ENCODE results near the gene PTGES.

Gene PTGES

GRCh38 chr9:129725795-129726251, 27.0 kb downstream of the PTGES start:
- H3K9me3 ChIP-seq (ENCODE audit: control insufficient read depth, insufficient read depth, low read length), result no peaks in the 10 kb centered on the region
- H3K9ac ChIP-seq (ENCODE audit: low read depth, low read length), result no peak overlapping the region
- H3K4me1 ChIP-seq (ENCODE audit: insufficient read depth, low read length), result peaks cover 4% of the 10 kb centered on the region; the same call in 1 of the 2 replicates
- no peaks in the 10 kb centered on the region for H3K36me3 ChIP-seq (ENCODE audit: insufficient read depth, low read length)

DNA sequence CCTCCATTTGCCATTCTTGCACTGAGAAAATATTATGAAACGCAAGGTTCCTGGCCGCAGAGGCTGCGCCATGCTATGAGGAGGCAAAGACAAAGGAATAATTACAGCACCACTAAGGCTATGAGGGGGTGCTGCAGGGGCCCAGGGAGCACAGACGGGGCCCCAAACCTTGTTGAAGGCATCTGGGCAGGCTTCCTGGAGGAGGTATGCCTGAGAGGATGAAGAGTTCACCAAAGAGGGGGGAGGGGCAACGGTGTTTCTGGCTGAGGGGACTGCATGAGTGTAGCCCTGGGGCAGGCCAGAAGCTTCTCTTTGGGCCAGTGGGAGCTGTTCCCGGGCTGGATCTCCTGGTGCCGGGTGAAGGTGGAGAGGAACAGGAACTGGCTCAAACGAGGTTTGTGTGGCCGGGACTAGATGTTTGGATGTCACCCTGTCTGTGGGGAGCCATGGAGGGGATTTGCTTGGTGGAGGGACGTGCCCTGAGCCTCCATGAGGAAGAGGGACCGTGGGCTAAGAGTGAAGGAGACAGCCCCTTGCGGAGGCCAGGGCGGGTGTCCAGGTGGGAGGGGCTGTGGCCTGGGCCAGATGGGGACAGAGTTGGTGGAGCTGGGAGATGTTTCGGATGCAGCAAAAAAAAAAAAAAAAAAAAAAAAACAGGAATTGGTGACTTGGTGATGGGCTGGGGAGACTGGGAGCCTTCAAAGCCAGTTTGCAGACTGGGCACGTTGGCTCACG, 28.2 kb downstream of the PTGES start:
- Histone ChIP-seq H3K9ac (ENCODE audit: low read depth, low read length) (no peak overlapping the region), H3K9me3 (ENCODE audit: control insufficient read depth, insufficient read depth, low read length) (no peaks in the 10 kb centered on the region), H3K36me3 (ENCODE audit: insufficient read depth, low read length) (no peaks in the 10 kb centered on the region), H3K4me1 (ENCODE audit: insufficient read depth, low read length) (peaks cover 4% of the 10 kb centered on the region; the same call in 1 of the 2 replicates)

GRCh38 chr9:129722913-129723312, 29.9 kb downstream of the PTGES start:
- H3K4me1 ChIP-seq (ENCODE audit: insufficient read depth, low read length), result peaks cover 4% of the 10 kb centered on the region; the same call in 1 of the 2 replicates
- H3K9me3 ChIP-seq (ENCODE audit: control insufficient read depth, insufficient read depth, low read length), result no peaks in the 10 kb centered on the region
- no peak overlapping the region for H3K9ac ChIP-seq (ENCODE audit: low read depth, low read length)
- H3K36me3 ChIP-seq (ENCODE audit: insufficient read depth, low read length), result no peaks in the 10 kb centered on the region

DNA sequence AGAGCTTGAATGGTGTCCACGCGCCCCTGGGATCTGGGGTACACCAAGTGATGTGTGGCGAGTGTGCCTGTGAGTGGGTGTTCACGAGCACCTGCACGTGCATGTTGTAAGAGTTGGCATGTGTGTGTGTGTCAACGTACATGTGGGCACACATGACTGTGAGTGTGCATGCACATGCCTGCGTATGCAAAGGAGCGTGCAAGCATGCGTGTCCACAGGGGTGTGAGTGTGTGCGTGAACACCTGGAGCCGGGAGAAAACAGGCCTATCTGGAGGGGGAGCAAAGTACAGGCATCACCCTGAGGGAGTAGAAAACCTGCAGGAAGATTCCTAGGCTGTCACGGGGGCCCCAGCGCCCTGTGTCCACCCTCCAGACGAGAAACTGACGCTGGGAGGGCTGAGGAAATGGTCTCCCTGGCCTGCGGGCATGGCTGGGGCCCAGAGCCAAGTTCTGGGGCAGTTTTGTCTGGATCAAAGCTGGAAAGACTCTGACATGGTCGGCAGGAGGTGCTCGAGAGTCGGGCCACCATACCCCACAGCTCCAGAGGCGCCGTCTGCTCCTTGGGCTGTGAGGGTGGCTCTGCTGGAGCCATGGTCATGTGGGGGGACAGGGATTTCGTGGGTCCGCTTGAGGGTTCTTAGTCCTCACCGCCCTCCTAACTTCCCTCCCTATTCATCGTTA, 31.8 kb downstream of the PTGES start:
- no peak overlapping the region for H3K9ac ChIP-seq (ENCODE audit: low read depth, low read length)
- no peaks in the 10 kb centered on the region for H3K36me3 ChIP-seq (ENCODE audit: insufficient read depth, low read length)
- H3K4me1 ChIP-seq (ENCODE audit: insufficient read depth, low read length), result peaks cover 4% of the 10 kb centered on the region; the same call in 1 of the 2 replicates
- no peaks in the 10 kb centered on the region for H3K9me3 ChIP-seq (ENCODE audit: control insufficient read depth, insufficient read depth, low read length)

GRCh38 chr9:129720181-129720864, 32.5 kb downstream of the PTGES start:
- H3K9me3 ChIP-seq (ENCODE audit: control insufficient read depth, insufficient read depth, low read length), result no peaks in the 10 kb centered on the region
- H3K4me1 ChIP-seq (ENCODE audit: insufficient read depth, low read length), result peaks cover 4% of the 10 kb centered on the region; the same call in 1 of the 2 replicates
- H3K9ac ChIP-seq (ENCODE audit: low read depth, low read length), result no peak overlapping the region
- no peaks in the 10 kb centered on the region for H3K36me3 ChIP-seq (ENCODE audit: insufficient read depth, low read length)

DNA sequence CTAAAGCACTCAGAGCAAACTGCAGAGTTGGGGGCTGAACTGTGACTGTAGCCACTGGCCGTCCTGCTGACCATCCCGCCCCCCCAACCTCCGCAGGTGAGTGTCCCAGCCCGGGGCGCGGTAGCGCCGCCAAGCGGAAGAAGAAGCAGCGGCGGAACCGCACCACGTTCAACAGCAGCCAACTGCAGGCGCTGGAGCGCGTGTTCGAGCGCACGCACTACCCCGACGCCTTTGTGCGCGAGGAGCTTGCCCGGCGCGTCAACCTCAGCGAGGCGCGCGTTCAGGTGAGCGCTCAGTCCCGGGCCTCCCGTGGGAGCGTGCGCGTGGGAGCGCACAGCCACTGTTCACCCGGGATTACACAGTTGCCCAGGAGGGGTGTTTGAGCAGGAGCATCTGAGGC, 33.7 kb downstream of the PTGES start:
- Histone ChIP-seq H3K4me1 (ENCODE audit: insufficient read depth, low read length) (no peaks in the 10 kb centered on the region), H3K9me3 (ENCODE audit: control insufficient read depth, insufficient read depth, low read length) (no peaks in the 10 kb centered on the region), H3K9ac (ENCODE audit: low read depth, low read length) (no peak overlapping the region), H3K36me3 (ENCODE audit: insufficient read depth, low read length) (no peaks in the 10 kb centered on the region)

DNA sequence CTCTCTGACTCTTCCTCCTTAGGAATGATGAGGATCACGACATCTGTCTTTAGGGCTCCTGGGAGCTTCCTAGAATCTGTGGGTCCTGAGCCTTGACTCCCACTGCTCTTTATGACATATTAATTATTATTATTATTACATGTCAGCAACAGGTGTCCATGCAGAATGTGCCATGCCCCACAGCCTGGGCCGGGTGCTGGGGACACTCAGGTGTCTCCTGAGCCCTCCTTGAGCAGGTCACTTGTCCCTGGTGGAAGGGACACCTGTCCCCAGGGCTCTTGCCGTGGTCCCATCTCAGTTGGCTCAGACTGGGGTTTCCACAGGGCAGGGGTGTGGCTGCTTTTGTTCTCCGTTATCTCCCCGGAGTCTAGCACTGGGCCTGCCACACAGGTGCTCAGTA, 34.2 kb downstream of the PTGES start:
- Histone ChIP-seq H3K9ac (ENCODE audit: low read depth, low read length) (no peak overlapping the region), H3K9me3 (ENCODE audit: control insufficient read depth, insufficient read depth, low read length) (no peaks in the 10 kb centered on the region), H3K4me1 (ENCODE audit: insufficient read depth, low read length) (no peaks in the 10 kb centered on the region), H3K36me3 (ENCODE audit: insufficient read depth, low read length) (no peaks in the 10 kb centered on the region)

- no peak overlapping the region for H3K9ac ChIP-seq (ENCODE audit: low read depth, low read length)
- H3K4me1 ChIP-seq (ENCODE audit: insufficient read depth, low read length), result no peaks in the 10 kb centered on the region
Observed at GRCh38 chr9:129717991-129718390, 34.9 kb downstream of the PTGES start.

DNA sequence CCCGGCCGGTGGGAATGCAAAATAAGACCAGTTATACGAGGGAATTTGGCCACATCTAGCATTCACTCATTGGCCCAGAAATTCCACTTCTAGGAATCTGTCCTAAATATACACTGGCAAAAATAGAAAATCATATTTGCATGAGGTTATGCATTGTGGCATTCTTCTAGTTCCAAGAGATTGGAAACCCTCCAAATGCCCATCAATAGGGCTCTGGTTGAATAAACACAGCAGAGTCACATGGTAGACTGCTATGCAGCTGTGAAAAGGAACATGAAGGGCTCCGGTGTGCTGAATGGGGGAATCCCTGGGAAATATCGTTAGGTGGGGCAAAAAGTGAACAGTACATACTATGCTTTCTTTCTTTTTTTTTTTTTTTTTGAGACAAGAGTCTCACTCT, 36.8 kb downstream of the PTGES start:
- H3K36me3 ChIP-seq (ENCODE audit: insufficient read depth, low read length), result no peaks in the 10 kb centered on the region
- H3K4me1 ChIP-seq (ENCODE audit: insufficient read depth, low read length), result peaks cover 10% of the 10 kb centered on the region; the same call in 1 of the 2 replicates
- no peak overlapping the region for H3K9ac ChIP-seq (ENCODE audit: low read depth, low read length)
- H3K9me3 ChIP-seq (ENCODE audit: control insufficient read depth, insufficient read depth, low read length), result no peaks in the 10 kb centered on the region

More at GRCh38 chr9:129717991-129718390, 34.9 kb downstream of the PTGES start:
- Histone ChIP-seq H3K36me3 (ENCODE audit: insufficient read depth, low read length) (no peaks in the 10 kb centered on the region), H3K9me3 (ENCODE audit: control insufficient read depth, insufficient read depth, low read length) (no peaks in the 10 kb centered on the region)

GRCh38 chr9:129714511-129715061, 38.3 kb downstream of the PTGES start:
- Histone ChIP-seq H3K9me3 (ENCODE audit: control insufficient read depth, insufficient read depth, low read length) (no peaks in the 10 kb centered on the region), H3K9ac (ENCODE audit: low read depth, low read length) (no peak overlapping the region), H3K4me1 (ENCODE audit: insufficient read depth, low read length) (peaks cover 10% of the 10 kb centered on the region; the same call in 1 of the 2 replicates), H3K36me3 (ENCODE audit: insufficient read depth, low read length) (no peaks in the 10 kb centered on the region)

GRCh38 chr9:129713402-129713679, 39.5 kb downstream of the PTGES start:
- Histone ChIP-seq H3K9me3 (ENCODE audit: control insufficient read depth, insufficient read depth, low read length) (no peaks in the 10 kb centered on the region), H3K4me1 (ENCODE audit: insufficient read depth, low read length) (peaks cover 10% of the 10 kb centered on the region; the same call in 1 of the 2 replicates), H3K9ac (ENCODE audit: low read depth, low read length) (no peak overlapping the region), H3K36me3 (ENCODE audit: insufficient read depth, low read length) (no peaks in the 10 kb centered on the region)

- Histone ChIP-seq H3K9ac (ENCODE audit: low read depth, low read length) (no peak overlapping the region), H3K9me3 (ENCODE audit: control insufficient read depth, insufficient read depth, low read length) (no peaks in the 10 kb centered on the region), H3K4me1 (ENCODE audit: insufficient read depth, low read length) (peaks cover 10% of the 10 kb centered on the region; the same call in 1 of the 2 replicates), H3K36me3 (ENCODE audit: insufficient read depth, low read length) (no peaks in the 10 kb centered on the region)
Observed at GRCh38 chr9:129712634-129713401, 40.0 kb downstream of the PTGES start.

DNA sequence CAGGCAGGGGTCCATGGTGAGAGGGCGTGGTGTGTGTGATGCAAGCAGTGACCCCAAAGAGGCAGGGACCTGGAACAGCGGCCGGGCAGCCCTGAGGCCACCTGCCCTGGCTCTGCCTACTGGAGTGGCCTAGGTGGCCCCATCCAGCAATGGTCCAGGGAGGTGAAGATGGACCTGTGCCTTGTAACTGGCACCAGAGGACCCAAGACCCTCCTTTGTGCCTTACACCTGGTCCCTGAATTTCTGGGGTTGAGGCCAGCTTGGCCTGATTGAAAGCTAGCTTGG, 42.7 kb downstream of the PTGES start:
- H3K9me3 ChIP-seq (ENCODE audit: control insufficient read depth, insufficient read depth, low read length), result no peaks in the 10 kb centered on the region
- H3K9ac ChIP-seq (ENCODE audit: low read depth, low read length), result no peak overlapping the region
- peaks cover 10% of the 10 kb centered on the region; the same call in 1 of the 2 replicates for H3K4me1 ChIP-seq (ENCODE audit: insufficient read depth, low read length)
- H3K36me3 ChIP-seq (ENCODE audit: insufficient read depth, low read length), result no peaks in the 10 kb centered on the region

Data from ES-I3 (cell line).